SK-N-SH treated with all-trans-retinoic acid at 6 μM for 48 hours (cell line): ENCODE measurements around the gene CEMIP.

Source experiments
- ATAC-seq: fragments of 200-7000 bp; cut with Tn5 transposase; 3 replicates; pipeline ENCODE4 v1.9.1; 2020; ENCODE audit warnings: mild to moderate bottlenecking, moderate library complexity
- BACH2 ChIP-seq: fragments of 250-450 bp; sonication (Bioruptor Pico); IDR thresholded peaks from 2 replicates; pipeline ENCODE4 v1.9.0; 2021; ENCODE audit warnings: mild to moderate bottlenecking, borderline replicate concordance
- CREB5 ChIP-seq: fragments of 250-450 bp; sonication (Bioruptor Pico); IDR thresholded peaks from 2 replicates; pipeline ENCODE4 v1.5.1; 2020; ENCODE audit warnings: low read depth, mild to moderate bottlenecking, moderate library complexity
- CSDC2 ChIP-seq: fragments of 250-450 bp; sonication (Bioruptor Pico); IDR thresholded peaks from 2 replicates; pipeline ENCODE4 v1.5.0; 2020; ENCODE audit warnings: mild to moderate bottlenecking, moderate library complexity
- ESRRG ChIP-seq: fragments of 250-450 bp; sonication (Bioruptor Pico); IDR thresholded peaks from 2 replicates; pipeline ENCODE4 v1.6.1; 2021; ENCODE audit warnings: mild to moderate bottlenecking
- GLIS3 ChIP-seq: fragments of 250-450 bp; sonication (Bioruptor Pico); IDR thresholded peaks from 2 replicates; pipeline ENCODE4 v1.5.0; 2020; ENCODE audit warnings: mild to moderate bottlenecking, moderate library complexity
- ISL1 ChIP-seq: fragments of 250-450 bp; sonication (Bioruptor Pico); IDR thresholded peaks from 2 replicates; pipeline ENCODE4 v2.1.2; 2022; ENCODE audit warnings: mild to moderate bottlenecking, moderate library complexity
- OSR1 ChIP-seq: fragments of 250-450 bp; sonication (Bioruptor Pico); IDR thresholded peaks from 2 replicates; pipeline ENCODE4 v1.8.0; 2022; ENCODE audit warnings: moderate library complexity, mild to moderate bottlenecking, inconsistent platforms
- PPARA ChIP-seq: fragments of 250-450 bp; sonication (Bioruptor Pico); IDR thresholded peaks from 2 replicates; pipeline ENCODE4 v1.5.0; 2020; ENCODE audit warnings: mild to moderate bottlenecking, borderline replicate concordance
- RARB ChIP-seq: fragments of 250-450 bp; sonication (Bioruptor Pico); IDR thresholded peaks from 2 replicates; pipeline ENCODE4 v1.8.0; 2021; ENCODE audit warnings: mild to moderate bottlenecking, moderate library complexity
- SNAI2 ChIP-seq: fragments of 250-450 bp; sonication (Bioruptor Pico); IDR thresholded peaks from 2 replicates; pipeline ENCODE4 v1.5.0; 2020; ENCODE audit warnings: mild to moderate bottlenecking, moderate library complexity
- TCF4 ChIP-seq: fragments of 250-450 bp; sonication (Bioruptor Pico); IDR thresholded peaks from 2 replicates; pipeline ENCODE4 v1.8.0; 2021; ENCODE audit warnings: mild to moderate bottlenecking, moderate library complexity, borderline replicate concordance
- TOX ChIP-seq: fragments of 250-450 bp; sonication (Bioruptor Pico); IDR thresholded peaks from 2 replicates; pipeline ENCODE4 v1.8.0; 2021; ENCODE audit warnings: mild to moderate bottlenecking, moderate library complexity, borderline replicate concordance
- ZC3H10 ChIP-seq: fragments of 250-450 bp; sonication (Bioruptor Pico); IDR thresholded peaks from 2 replicates; pipeline ENCODE4 v1.5.1; 2021; ENCODE audit warnings: mild to moderate bottlenecking, moderate library complexity
- ZFP3 ChIP-seq: fragments of 250-450 bp; sonication (Bioruptor Pico); IDR thresholded peaks from 2 replicates; pipeline ENCODE4 v1.5.0; 2020; ENCODE audit warnings: mild to moderate bottlenecking, moderate library complexity
- ZFP30 ChIP-seq: fragments of 450-650 bp; formaldehyde crosslinking; IDR thresholded peaks from 2 replicates; pipeline ENCODE4 v1.5.0; 2022; ENCODE audit warnings: mild to moderate bottlenecking, moderate library complexity
- ZNF565 ChIP-seq: fragments of 450-650 bp; formaldehyde crosslinking; conservative IDR thresholded peaks from 2 replicates; pipeline ENCODE4 v1.5.0; 2020; ENCODE audit warnings: low read depth, mild to moderate bottlenecking, moderate library complexity
- ZNF70 ChIP-seq: fragments of 450-650 bp; formaldehyde crosslinking; IDR thresholded peaks from 2 replicates; pipeline ENCODE4 v1.5.0; 2020; ENCODE audit warnings: mild to moderate bottlenecking, moderate library complexity
- ZNF8 ChIP-seq: fragments of 450-650 bp; formaldehyde crosslinking; IDR thresholded peaks from 2 replicates; pipeline ENCODE4 v1.5.0; 2020; ENCODE audit warnings: mild to moderate bottlenecking, moderate library complexity
- TF ChIP-seq, protein P1 (sequence below): fragments of 250-450 bp; sonication (Bioruptor Pico); IDR thresholded peaks from 2 replicates; pipeline ENCODE4 v1.5.1; 2021; ENCODE audit warnings: mild to moderate bottlenecking, moderate library complexity
- TF ChIP-seq, protein P2 (sequence below): fragments of 250-450 bp; sonication (Bioruptor Pico); IDR thresholded peaks from 2 replicates; pipeline ENCODE4 v1.5.0; 2020; ENCODE audit warnings: mild to moderate bottlenecking, moderate library complexity
- TF ChIP-seq, protein P3 (sequence below): fragments of 250-450 bp; sonication (Bioruptor Pico); IDR thresholded peaks from 2 replicates; pipeline ENCODE4 v1.8.0; 2021; ENCODE audit warnings: low read depth, mild to moderate bottlenecking, moderate library complexity, borderline replicate concordance
- TF ChIP-seq, protein P4 (sequence below): fragments of 250-450 bp; sonication (Bioruptor Pico); IDR thresholded peaks from 2 replicates; pipeline ENCODE4 v1.8.0; 2020; ENCODE audit warnings: mild to moderate bottlenecking, moderate library complexity, borderline replicate concordance

The CEMIP gene

GRCh38 chr15:80946576-80946975 is 167.4 kb downstream of the CEMIP start:
- TF ChIP-seq ZNF565 (no peak), PPARA (CRISPR knock-in tag) (no peak), BACH2 (CRISPR knock-in tag) (no peak), GLIS3 (CRISPR knock-in tag) (no peak), ZNF8 (no peak), CSDC2 (CRISPR knock-in tag) (no peak), SNAI2 (CRISPR knock-in tag) (no peak), ISL1 (CRISPR knock-in tag) (no peak), OSR1 (CRISPR knock-in tag) (no peak), ESRRG (no peak), ZNF70 (CRISPR knock-in tag) (no peak), ZFP3 (no peak), TOX (CRISPR knock-in tag) (no peak), TCF4 (no peak), ZFP30 (no peak), ZC3H10 (CRISPR knock-in tag) (no peak)
- TF ChIP-seq, protein P1, sequence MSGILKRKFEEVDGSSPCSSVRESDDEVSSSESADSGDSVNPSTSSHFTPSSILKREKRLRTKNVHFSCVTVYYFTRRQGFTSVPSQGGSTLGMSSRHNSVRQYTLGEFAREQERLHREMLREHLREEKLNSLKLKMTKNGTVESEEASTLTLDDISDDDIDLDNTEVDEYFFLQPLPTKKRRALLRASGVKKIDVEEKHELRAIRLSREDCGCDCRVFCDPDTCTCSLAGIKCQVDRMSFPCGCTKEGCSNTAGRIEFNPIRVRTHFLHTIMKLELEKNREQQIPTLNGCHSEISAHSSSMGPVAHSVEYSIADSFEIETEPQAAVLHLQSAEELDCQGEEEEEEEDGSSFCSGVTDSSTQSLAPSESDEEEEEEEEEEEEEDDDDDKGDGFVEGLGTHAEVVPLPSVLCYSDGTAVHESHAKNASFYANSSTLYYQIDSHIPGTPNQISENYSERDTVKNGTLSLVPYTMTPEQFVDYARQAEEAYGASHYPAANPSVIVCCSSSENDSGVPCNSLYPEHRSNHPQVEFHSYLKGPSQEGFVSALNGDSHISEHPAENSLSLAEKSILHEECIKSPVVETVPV (CRISPR knock-in tag), result no peak
- TF ChIP-seq, protein P2, sequence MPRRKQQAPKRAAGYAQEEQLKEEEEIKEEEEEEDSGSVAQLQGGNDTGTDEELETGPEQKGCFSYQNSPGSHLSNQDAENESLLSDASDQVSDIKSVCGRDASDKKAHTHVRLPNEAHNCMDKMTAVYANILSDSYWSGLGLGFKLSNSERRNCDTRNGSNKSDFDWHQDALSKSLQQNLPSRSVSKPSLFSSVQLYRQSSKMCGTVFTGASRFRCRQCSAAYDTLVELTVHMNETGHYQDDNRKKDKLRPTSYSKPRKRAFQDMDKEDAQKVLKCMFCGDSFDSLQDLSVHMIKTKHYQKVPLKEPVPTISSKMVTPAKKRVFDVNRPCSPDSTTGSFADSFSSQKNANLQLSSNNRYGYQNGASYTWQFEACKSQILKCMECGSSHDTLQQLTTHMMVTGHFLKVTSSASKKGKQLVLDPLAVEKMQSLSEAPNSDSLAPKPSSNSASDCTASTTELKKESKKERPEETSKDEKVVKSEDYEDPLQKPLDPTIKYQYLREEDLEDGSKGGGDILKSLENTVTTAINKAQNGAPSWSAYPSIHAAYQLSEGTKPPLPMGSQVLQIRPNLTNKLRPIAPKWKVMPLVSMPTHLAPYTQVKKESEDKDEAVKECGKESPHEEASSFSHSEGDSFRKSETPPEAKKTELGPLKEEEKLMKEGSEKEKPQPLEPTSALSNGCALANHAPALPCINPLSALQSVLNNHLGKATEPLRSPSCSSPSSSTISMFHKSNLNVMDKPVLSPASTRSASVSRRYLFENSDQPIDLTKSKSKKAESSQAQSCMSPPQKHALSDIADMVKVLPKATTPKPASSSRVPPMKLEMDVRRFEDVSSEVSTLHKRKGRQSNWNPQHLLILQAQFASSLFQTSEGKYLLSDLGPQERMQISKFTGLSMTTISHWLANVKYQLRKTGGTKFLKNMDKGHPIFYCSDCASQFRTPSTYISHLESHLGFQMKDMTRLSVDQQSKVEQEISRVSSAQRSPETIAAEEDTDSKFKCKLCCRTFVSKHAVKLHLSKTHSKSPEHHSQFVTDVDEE, result no peak
- TF ChIP-seq, protein P3, sequence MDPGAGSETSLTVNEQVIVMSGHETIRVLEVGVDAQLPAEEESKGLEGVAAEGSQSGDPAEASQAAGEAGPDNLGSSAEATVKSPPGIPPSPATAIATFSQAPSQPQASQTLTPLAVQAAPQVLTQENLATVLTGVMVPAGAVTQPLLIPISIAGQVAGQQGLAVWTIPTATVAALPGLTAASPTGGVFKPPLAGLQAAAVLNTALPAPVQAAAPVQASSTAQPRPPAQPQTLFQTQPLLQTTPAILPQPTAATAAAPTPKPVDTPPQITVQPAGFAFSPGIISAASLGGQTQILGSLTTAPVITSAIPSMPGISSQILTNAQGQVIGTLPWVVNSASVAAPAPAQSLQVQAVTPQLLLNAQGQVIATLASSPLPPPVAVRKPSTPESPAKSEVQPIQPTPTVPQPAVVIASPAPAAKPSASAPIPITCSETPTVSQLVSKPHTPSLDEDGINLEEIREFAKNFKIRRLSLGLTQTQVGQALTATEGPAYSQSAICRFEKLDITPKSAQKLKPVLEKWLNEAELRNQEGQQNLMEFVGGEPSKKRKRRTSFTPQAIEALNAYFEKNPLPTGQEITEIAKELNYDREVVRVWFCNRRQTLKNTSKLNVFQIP (CRISPR knock-in tag), result no peak
- no peak for ATAC-seq

DNA sequence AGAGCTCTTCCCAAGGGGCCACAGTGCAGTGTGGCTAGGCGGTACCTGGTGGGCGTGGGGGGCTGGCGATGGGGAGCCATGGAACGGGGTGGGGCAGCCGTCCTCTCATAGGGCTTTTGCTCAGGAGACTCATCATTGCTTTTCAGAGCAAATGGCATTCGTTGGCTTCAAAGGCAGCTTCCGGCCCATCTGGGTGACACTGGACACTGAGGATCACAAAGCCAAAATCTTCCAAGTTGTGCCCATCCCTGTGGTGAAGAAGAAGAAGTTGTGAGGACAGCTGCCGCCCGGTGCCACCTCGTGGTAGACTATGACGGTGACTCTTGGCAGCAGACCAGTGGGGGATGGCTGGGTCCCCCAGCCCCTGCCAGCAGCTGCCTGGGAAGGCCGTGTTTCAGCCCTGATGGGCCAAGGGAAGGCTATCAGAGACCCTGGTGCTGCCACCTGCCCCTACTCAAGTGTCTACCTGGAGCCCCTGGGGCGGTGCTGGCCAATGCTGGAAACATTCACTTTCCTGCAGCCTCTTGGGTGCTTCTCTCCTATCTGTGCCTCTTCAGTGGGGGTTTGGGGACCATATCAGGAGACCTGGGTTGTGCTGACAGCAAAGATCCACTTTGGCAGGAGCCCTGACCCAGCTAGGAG is 169.6 kb downstream of the CEMIP start:
- ATAC-seq, result no peak
- TF ChIP-seq ZNF8, result no peak
- TF ChIP-seq, protein P4, sequence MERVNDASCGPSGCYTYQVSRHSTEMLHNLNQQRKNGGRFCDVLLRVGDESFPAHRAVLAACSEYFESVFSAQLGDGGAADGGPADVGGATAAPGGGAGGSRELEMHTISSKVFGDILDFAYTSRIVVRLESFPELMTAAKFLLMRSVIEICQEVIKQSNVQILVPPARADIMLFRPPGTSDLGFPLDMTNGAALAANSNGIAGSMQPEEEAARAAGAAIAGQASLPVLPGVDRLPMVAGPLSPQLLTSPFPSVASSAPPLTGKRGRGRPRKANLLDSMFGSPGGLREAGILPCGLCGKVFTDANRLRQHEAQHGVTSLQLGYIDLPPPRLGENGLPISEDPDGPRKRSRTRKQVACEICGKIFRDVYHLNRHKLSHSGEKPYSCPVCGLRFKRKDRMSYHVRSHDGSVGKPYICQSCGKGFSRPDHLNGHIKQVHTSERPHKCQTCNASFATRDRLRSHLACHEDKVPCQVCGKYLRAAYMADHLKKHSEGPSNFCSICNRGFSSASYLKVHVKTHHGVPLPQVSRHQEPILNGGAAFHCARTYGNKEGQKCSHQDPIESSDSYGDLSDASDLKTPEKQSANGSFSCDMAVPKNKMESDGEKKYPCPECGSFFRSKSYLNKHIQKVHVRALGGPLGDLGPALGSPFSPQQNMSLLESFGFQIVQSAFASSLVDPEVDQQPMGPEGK (CRISPR knock-in tag), result no peak
- TF ChIP-seq, protein P2, result no peak
- TF ChIP-seq ZNF565, result no peak
- TF ChIP-seq ZFP30, result no peak
- TF ChIP-seq TOX (CRISPR knock-in tag), result no peak

GRCh38 chr15:80949756-80950155 is 170.6 kb downstream of the CEMIP start:
- ATAC-seq, result no peak
- TF ChIP-seq CSDC2 (CRISPR knock-in tag), result no peak
- TF ChIP-seq TCF4, result no peak
- TF ChIP-seq ZC3H10 (CRISPR knock-in tag), result no peak
- no peak for TF ChIP-seq SNAI2 (CRISPR knock-in tag)
- no peak for TF ChIP-seq ESRRG
- TF ChIP-seq PPARA (CRISPR knock-in tag), result no peak
- TF ChIP-seq CREB5 (CRISPR knock-in tag), result no peak
- no peak for TF ChIP-seq ZNF8
- TF ChIP-seq, protein P2, result no peak
- no peak for TF ChIP-seq RARB (CRISPR knock-in tag)
- TF ChIP-seq ZFP3, result no peak
- no peak for TF ChIP-seq ZNF70 (CRISPR knock-in tag)
